ENCODE data around the gene HDLBP. TPM values are rescaled to one million over a fixed set of nuclear protein-coding genes. Genes with fewer than 3 reads are reported as not detected.

HDLBP gene
- 309 and 346 TPM in 2 replicates for total RNA-seq

GRCh38 chr2:241315093-241315878 is at the start of gene HDLBP:
Gene HDLBP (minus strand): TSS chr2:241315672. CDS start chr2:241266869, 48,803 bp downstream.

GRCh38 chr2:241355983-241356870 is 40.8 kb upstream of the HDLBP start, which contains the start of gene FARP2:
Gene FARP2 (plus strand): TSS chr2:241356285. CDS start chr2:241373108, 16,823 bp downstream.

GRCh38 chr2:241315879-241316631 is 583 bp upstream of the HDLBP start, which contains the start of gene SEPTIN2:
Gene SEPTIN2 (plus strand): TSS chr2:241315925. CDS start chr2:241324233, 8,308 bp downstream.

GRCh38 chr2:241188361-241189092 is 126.9 kb downstream of the HDLBP start, which contains the start of gene ANO7:
Gene ANO7 (plus strand): TSS chr2:241188677. CDS start chr2:241190064, 1,387 bp downstream.

Other genes with a start within 250 kb of the HDLBP start
- 14.1 and 18.4 TPM in 2 replicates for gene MTERF4, start 213.4 kb downstream of the HDLBP start, total RNA-seq
- 4.3 and 5.0 TPM in 2 replicates for gene PASK, start 166.2 kb downstream of the HDLBP start, total RNA-seq
- 104 and 120 TPM in 2 replicates for gene PPP1R7, start 165.2 kb downstream of the HDLBP start, total RNA-seq
- gene ANO7, start 127.0 kb downstream of the HDLBP start, total RNA-seq = 1.1 and 1.8 TPM in 2 replicates
- 352 and 365 TPM in 2 replicates for gene SEPTIN2, start 253 bp upstream of the HDLBP start, total RNA-seq
- 20.3 and 23.6 TPM in 2 replicates for gene FARP2, start 40.6 kb upstream of the HDLBP start, total RNA-seq
- 341 and 414 TPM in 2 replicates for gene STK25, start 192.9 kb upstream of the HDLBP start, total RNA-seq
- 111 TPM in 2 replicates for gene BOK, start 243.1 kb upstream of the HDLBP start, total RNA-seq

All from mammary microvascular endothelial cell (primary cell).